Aorta (tissue), 5 donors: Measurements from ENCODE around the gene TAS2R7. TPM values are rescaled to one million over a fixed set of nuclear protein-coding genes. Genes with fewer than 3 reads are reported as not detected.

Source experiments
- ATAC-seq: fragments of 200-7000 bp; cut with Tn5 transposase; one replicate; pipeline ENCODE4 v1.9.1; 2022; ENCODE audit warnings: moderate library complexity; ENCODE audit not compliant: low FRiP score
- DNase-seq, 2 donors: peaks; one replicate each; pipeline ENCODE4 v3.0.0-alpha.2; 2020
- H3K27ac ChIP-seq, 2 donors: one replicate each; pipeline ENCODE4 v1.5.1; 2013; ENCODE audit warnings: low read length in 2 of 2, mild to moderate bottlenecking in 2 of 2, moderate library complexity in 2 of 2, control low read depth in 1 of 2, inconsistent platforms in 1 of 2, low read depth in 1 of 2
- H3K27me3 ChIP-seq, 2 donors: one replicate each; pipeline ENCODE4 v1.6.1; 2013; ENCODE audit warnings: control low read depth in 1 of 2, low read length in 1 of 2, mild to moderate bottlenecking in 1 of 2, moderate library complexity in 1 of 2; ENCODE audit not compliant: insufficient read depth in 2 of 2, control insufficient read depth in 1 of 2
- H3K36me3 ChIP-seq, 2 donors: one replicate each; pipeline ENCODE4 v1.6.1; 2013; ENCODE audit warnings: control low read depth in 1 of 2, low read length in 1 of 2, mild to moderate bottlenecking in 1 of 2; ENCODE audit not compliant: insufficient read depth in 2 of 2, control insufficient read depth in 1 of 2
- H3K4me1 ChIP-seq, 2 donors: one replicate each; pipeline ENCODE4 v1.6.1; 2013; ENCODE audit warnings: low read length in 2 of 2, control low read depth in 1 of 2, mild to moderate bottlenecking in 1 of 2, moderate library complexity in 1 of 2; ENCODE audit not compliant: insufficient read depth in 2 of 2, control insufficient read depth in 1 of 2
- H3K4me3 ChIP-seq, 2 donors: one replicate each; pipeline ENCODE4 v1.5.1; 2013; ENCODE audit warnings: low read length in 2 of 2, control low read depth in 1 of 2, mild to moderate bottlenecking in 1 of 2
- H3K9me3 ChIP-seq: one replicate; pipeline ENCODE4 v1.6.1; 2013; ENCODE audit warnings: mild to moderate bottlenecking, low read length; ENCODE audit not compliant: control insufficient read depth
- WGBS, 2 donors: extraction: QIAGEN DNeasy Blood & Tissue Kit; methylation state at CpG; one replicate each; pipeline ENCODE4 v1.1.7; 2013; 5-methylcytosine and 5-hydroxymethylcytosine counted together
- intact Hi-C, 2 donors: fragments of 100-400 bp; cut with DNase I; formaldehyde crosslinking; loops; one replicate each; pipeline versions ENCODE4 v1.14.2 to v1.15.0; 2022
- polyA plus RNA-seq, 2 donors: library from polyadenylated mRNA; stranded (reverse); fragments of 200-250 nt; gene quantifications; one replicate each; pipeline ENCODE4 v1.2.3, GENCODE V29; 2013
- total RNA-seq, 2 donors: library from RNA; stranded (reverse); fragmentation: NEBNext Ultra II Directional; extraction: Animal tissue kit (Norgen Biotek cat#: 25700); gene quantifications; one replicate each; pipeline ENCODE4 v1.2.1, GENCODE V29; 2021
- donor health status: healthy with polysubstance abuse.
- donor health status: Bipolar disorder and iron deficiency.
- donor health status: DM: no; HTN: no; CAD: no.
- donor health status: DM: no; HTN: no; CAD: no.
- donor health status: DM: yes; HTN: yes; CAD: no.

TAS2R7 gene
- total and polyA plus RNA-seq, 4 donors: not detected

GRCh38 chr12:10759657-10760056, 42.8 kb downstream of the TAS2R7 start:
- Histone ChIP-seq H3K9me3 (peaks cover 12% of the 10 kb centered on the region), H3K36me3 (no peaks in the 10 kb centered on the region), H3K4me3 (no peak overlapping the region), H3K4me1 (no peaks in the 10 kb centered on the region), H3K27me3 (no peaks in the 10 kb centered on the region), H3K27ac (no peak overlapping the region)
- no peak for DNase-seq
- intact Hi-C loops: no loop called here
- 29 to 31% methylated on average over 2 of the region's 2 CpGs for WGBS, 2 donors
- no peak for ATAC-seq

- Histone ChIP-seq H3K27me3 (no peaks in the 10 kb centered on the region), H3K4me3 (no peak overlapping the region), H3K4me1 (no peaks in the 10 kb centered on the region), H3K9me3 (peaks cover 8% of the 10 kb centered on the region), H3K27ac (no peak overlapping the region), H3K36me3 (no peaks in the 10 kb centered on the region)
- ATAC-seq (no peak), DNase-seq (no peak)
- WGBS, 2 donors: 79 to 81% methylated on average over 4 of the region's 4 CpGs
- intact Hi-C loops: no loop called here
Measured at GRCh38 chr12:10756194-10756593, 46.2 kb downstream of the TAS2R7 start.

- Histone ChIP-seq H3K9me3 (peaks cover 8% of the 10 kb centered on the region), H3K4me1 (peaks cover 0 to 1% of the 10 kb centered on the region in 2 donors), H3K27me3 (no peaks in the 10 kb centered on the region), H3K27ac (no peak overlapping the region), H3K4me3 (no peak overlapping the region), H3K36me3 (no peaks in the 10 kb centered on the region)
- intact Hi-C loops: loop anchor here in 1 of 2 donors (5.0 kb wide), 1 partner anchor 141 kb away; the partner anchor contains the start of gene MAGOHB
- DNase-seq (no peak), ATAC-seq (no peak)
- WGBS, 2 donors: 31 to 43% methylated on average over 4 of the region's 4 CpGs
Measured at GRCh38 chr12:10753059-10753458, 49.4 kb downstream of the TAS2R7 start.

Other genes with a start within 250 kb of the TAS2R7 start
- 10 to 100 TPM; 13.6 to 18.1 TPM for gene MAGOHB, start 189.0 kb downstream of the TAS2R7 start, total RNA-seq
- gene MAGOHB, start 189.0 kb downstream of the TAS2R7 start, polyA plus RNA-seq: 10 to 100 TPM; 16.4 to 27.4 TPM
- gene STYK1, start 128.6 kb downstream of the TAS2R7 start, total RNA-seq: 1 to 10 TPM in 1 of 2 donors, under 1 TPM in 1; 0.36 to 1.2 TPM
- under 1 TPM; 0.18 to 0.38 TPM for gene STYK1, start 128.6 kb downstream of the TAS2R7 start, polyA plus RNA-seq
- 100 to 1,000 TPM; 368 to 602 TPM for gene YBX3, start 79.3 kb downstream of the TAS2R7 start, total RNA-seq
- 100 to 1,000 TPM; 277 to 353 TPM for gene YBX3, start 79.3 kb downstream of the TAS2R7 start, polyA plus RNA-seq
- not detected for gene TAS2R8, start 4.7 kb upstream of the TAS2R7 start, total RNA-seq
- not detected for gene TAS2R8, start 4.7 kb upstream of the TAS2R7 start, polyA plus RNA-seq
- not detected for gene TAS2R9, start 7.5 kb upstream of the TAS2R7 start, total RNA-seq
- gene TAS2R9, start 7.5 kb upstream of the TAS2R7 start, polyA plus RNA-seq: not detected
- gene TAS2R10, start 23.7 kb upstream of the TAS2R7 start, total RNA-seq: 1 to 10 TPM; 1.4 to 1.8 TPM
- gene TAS2R10, start 23.7 kb upstream of the TAS2R7 start, polyA plus RNA-seq: not detected
- gene PRR4, start 46.8 kb upstream of the TAS2R7 start, total RNA-seq: 1 to 10 TPM; 2.6 to 4.8 TPM
- gene PRR4, start 46.8 kb upstream of the TAS2R7 start, polyA plus RNA-seq: 1 to 10 TPM in 1 of 2 donors, under 1 TPM in 1; 0.74 to 3.3 TPM
- gene PRH1, start 81.6 kb upstream of the TAS2R7 start, total RNA-seq: 10 to 100 TPM; 18.4 to 33.0 TPM
- under 1 TPM in 1 of 2 donors, not detected in 1; 0.67 TPM for gene PRH1, start 81.6 kb upstream of the TAS2R7 start, polyA plus RNA-seq
- 1 to 10 TPM; 3.2 to 5.6 TPM for gene TAS2R13, start 106.9 kb upstream of the TAS2R7 start, total RNA-seq
- not detected for gene TAS2R13, start 106.9 kb upstream of the TAS2R7 start, polyA plus RNA-seq
- gene PRH2, start 126.6 kb upstream of the TAS2R7 start, total RNA-seq: not detected
- 1 to 10 TPM in 1 of 2 donors, not detected in 1; 4.0 TPM for gene PRH2, start 126.6 kb upstream of the TAS2R7 start, polyA plus RNA-seq
- 1 to 10 TPM; 5.2 to 6.4 TPM for gene TAS2R14, start 136.6 kb upstream of the TAS2R7 start, total RNA-seq
- 1 to 10 TPM in 1 of 2 donors, not detected in 1; 2.0 TPM for gene TAS2R14, start 136.6 kb upstream of the TAS2R7 start, polyA plus RNA-seq
- gene TAS2R50, start 184.3 kb upstream of the TAS2R7 start, total RNA-seq: 1 to 10 TPM; 3.3 to 5.7 TPM
- not detected for gene TAS2R50, start 184.3 kb upstream of the TAS2R7 start, polyA plus RNA-seq
- 1 to 10 TPM; 4.3 to 4.8 TPM for gene TAS2R20, start 195.7 kb upstream of the TAS2R7 start, total RNA-seq
- under 1 TPM in 1 of 2 donors, not detected in 1; 0.49 TPM for gene TAS2R20, start 195.7 kb upstream of the TAS2R7 start, polyA plus RNA-seq
- gene TAS2R19, start 220.0 kb upstream of the TAS2R7 start, total RNA-seq: 1 to 10 TPM; 5.9 to 9.1 TPM
- under 1 TPM in 1 of 2 donors, not detected in 1; 0.72 TPM for gene TAS2R19, start 220.0 kb upstream of the TAS2R7 start, polyA plus RNA-seq
- gene TAS2R31, start 228.8 kb upstream of the TAS2R7 start, total RNA-seq: 1 to 10 TPM; 5.3 to 9.1 TPM
- under 1 TPM in 1 of 2 donors, not detected in 1; 0.82 TPM for gene TAS2R31, start 228.8 kb upstream of the TAS2R7 start, polyA plus RNA-seq